ENCODE results near the gene LIFR.
A peak's percentile ranks its signal among the peaks of the same experiment; 100 is the strongest.
"Not testable (repeated sequence)": the region's sequence is repeated elsewhere in the genome, so short reads cannot be mapped to it uniquely, and the experiment has no call there.

The LIFR gene

DNA sequence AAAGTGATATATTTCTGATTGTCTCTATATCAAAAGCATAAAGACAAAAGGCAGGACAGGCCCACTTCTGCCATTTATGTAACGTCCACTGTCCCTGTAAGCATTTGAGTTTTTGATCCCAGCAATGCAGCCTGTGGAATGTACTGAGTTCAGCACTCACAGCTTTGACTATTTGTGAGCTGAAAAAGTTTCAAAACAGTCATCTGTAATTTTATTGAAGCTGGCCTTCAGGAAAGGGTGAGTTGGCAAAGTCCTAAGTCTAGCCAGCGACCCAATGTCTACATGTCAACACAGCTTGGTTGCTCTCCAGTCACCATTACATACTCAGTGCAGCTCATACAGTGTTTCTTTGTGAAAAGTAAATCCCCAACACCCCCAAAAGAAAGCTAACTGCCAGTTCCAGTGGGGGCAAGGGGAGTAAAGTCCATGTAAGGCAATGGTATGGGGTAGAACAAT, 9.7 kb downstream of the LIFR start:
- no peak for DNase-seq

DNA sequence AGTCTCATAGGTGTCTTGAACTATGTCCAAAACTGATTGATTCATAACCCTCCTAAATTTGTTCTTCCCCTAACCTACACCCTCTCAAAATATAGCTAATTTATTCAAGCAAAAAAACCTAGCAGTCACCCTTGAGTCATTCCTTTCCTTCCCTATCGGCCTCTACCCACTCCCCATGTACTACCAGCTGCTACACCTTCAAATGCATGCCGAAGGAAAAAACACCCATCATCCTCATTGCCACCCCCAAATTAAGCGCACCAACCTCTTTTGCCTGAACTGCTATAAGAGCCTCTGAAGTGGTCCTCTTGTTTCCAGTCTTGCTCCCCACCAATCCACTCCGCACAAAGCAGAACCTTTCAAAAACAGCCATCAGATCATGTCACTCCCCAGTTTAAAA, 12.6 kb downstream of the LIFR start:
- no peak for DNase-seq

DNA sequence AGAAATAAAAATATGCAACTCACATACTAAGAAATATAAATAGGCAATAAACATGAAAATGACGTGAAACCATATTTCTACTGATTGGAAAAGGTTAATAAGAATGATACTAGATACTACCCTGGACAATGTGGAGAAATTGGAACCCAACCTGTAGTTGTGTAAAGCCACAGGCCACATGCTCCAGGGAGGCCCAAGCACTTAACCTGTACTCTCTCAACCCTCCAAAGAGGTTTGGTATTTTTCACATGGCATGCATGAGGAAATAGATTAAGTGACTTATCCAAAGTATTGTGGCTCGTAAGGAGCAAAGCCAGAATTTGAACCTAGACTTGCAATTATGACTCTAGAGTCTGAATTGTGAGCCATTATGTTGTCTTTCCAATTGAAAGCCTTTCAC, 13.4 kb downstream of the LIFR start:
- no peak for DNase-seq

DNA sequence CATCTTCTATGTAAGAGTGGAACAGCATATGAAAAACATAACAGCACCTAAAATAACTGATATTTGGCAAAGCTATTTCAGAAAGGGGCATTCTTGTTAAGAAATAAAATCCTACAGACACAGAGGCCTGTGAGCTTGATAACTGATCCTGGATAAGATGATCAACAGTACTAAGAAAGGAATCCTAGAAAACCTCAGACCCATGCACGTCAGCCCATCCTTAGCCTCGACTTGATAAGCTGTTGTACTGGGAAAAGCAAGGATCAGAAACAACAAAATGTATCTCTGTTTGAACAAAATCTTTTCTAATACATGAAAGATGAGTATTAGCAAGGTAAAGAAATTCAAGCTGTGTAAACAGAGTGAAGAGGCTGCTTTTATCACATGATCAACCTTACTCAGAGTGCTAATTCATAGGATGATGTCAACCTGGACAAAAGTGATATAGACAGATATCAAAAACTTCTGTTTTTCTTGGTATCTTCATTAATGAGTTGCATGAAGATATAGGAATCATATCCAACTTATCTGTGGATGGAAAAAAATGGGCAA, 15.2 kb downstream of the LIFR start:
- DNase-seq: no peak

DNA sequence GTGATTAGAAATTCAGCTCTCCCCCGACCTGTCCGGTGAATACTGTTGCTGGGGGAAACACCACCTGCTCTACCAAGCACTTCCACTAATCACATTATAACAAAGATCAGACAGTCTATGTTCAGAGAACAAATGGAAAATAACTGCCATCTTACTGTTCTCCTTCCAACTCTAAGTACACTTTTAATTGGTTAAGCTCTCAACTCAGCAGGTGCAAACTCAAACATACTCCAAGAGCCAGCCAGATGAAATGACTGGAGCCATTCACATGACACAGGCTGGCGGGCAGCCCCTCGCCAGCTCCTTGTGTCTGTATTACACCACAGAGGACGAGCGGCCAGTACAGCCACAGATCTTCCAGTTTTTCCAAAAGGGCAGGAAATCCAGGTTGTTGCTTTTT, 16.1 kb downstream of the LIFR start:
- peak; percentile 93 for DNase-seq

DNA sequence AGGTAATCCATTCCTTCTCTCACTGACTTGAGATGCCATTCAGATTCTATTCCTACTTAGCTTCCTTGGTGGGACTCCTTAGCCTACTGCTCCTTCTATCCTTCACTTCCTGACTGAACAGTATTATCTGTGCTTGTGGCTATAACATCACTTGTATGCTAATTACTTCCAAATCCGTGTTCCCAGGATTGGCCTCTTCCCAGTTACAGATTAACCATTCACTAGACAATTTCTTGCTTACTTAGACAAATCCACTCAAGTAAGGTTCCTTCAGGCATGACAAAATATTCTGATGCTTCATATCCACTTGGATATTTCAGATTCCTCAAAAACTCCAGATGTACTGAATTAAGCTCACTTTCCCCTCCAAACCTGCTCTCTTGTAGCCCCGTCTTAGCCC, 18.3 kb downstream of the LIFR start:
- DNase-seq: no peak

DNA sequence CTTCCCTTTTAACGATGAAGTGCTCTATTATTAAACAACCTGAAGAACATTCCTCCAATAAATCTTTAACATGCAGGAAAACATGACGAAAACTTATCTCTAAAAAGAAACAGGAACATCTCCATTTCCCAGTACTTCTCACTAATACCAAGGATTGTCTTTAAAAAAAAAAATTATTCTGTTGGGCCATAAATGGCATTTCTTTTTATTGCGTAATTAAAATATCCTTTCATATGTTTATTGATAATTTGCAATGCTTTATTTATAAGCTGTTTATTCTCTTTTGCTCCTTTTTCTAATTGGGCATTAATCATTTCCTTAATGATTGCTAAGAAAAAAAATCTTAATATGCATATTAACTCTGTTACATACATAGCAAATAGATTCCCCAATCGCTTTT, 18.9 kb downstream of the LIFR start:
- no peak for DNase-seq

DNA sequence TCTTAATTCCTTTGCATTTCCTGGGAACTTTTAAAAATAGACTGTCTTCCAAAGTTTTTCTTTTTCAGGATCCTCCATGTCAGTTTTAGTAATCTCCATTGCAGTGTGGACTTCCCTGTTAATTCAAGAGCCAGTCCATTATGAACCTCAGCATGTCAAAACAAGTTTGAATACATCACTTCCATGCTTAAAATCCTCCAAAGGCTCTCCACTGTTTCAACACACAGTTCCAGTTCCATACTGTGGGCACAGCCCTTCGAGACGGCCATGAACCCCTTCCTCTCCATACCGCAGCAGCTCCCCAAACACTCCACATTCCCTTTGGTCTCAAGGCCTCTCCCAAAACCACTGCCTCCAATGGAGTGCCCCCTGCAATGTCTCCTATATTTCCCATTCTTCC, 19.5 kb downstream of the LIFR start:
- no peak for DNase-seq

DNA sequence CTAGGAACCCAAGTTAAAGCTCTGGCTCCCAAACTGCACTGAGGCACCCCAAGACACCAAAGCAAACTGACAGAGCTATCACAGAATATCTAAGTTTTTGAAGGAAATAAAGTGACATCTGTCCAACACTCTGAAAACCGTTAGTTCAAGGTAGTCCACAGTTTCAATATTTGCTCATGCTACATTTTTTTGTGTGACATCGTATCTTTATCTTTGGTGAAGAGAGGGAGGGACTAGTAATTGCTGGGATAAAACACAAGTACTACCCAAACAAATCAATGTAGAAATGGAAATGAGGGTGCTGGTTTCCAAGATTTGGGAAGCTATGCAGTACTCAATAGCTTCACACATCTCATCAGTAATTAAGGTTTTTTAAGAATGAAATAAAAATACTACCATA, 20.6 kb downstream of the LIFR start:
- DNase-seq: no peak

DNA sequence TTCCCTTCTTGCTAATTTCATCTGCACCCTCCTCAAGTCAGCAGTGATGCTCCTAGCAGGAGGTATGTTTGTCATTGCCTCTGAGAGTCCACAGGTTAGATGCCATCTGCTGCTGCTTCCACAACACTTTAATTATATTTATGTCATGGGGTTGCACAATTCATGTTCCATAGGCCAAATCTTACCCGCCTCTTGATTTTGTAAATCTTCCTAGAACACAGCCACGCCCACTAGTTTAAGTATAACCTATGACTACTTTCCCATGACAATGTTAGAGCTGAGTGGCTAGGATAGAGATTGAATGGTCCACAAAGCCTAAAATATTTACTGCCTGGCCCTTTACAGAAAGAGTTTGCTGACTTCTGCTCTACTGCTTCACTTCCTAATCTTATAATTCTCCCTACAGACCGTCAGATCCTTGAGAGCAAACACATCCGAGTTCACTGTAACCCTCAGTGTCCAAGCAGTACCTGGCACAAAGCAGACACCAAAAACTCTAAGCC, 21.1 kb downstream of the LIFR start:
- DNase-seq: no peak

DNA sequence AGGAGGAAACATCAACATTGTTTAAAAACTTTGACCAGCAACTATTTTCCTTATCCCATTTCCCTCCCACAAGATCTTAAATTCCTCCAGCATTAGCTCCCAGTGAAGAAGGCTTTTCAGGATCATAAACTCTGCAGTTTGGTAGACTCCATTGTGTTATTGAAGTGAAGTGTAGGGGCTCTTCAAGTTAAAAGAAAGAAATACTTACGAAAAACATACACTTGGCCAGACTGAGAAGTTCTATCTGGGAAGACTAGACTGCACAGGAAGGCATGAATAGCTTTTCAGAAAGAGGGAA, 22.3 kb downstream of the LIFR start:
- no peak for DNase-seq

DNA sequence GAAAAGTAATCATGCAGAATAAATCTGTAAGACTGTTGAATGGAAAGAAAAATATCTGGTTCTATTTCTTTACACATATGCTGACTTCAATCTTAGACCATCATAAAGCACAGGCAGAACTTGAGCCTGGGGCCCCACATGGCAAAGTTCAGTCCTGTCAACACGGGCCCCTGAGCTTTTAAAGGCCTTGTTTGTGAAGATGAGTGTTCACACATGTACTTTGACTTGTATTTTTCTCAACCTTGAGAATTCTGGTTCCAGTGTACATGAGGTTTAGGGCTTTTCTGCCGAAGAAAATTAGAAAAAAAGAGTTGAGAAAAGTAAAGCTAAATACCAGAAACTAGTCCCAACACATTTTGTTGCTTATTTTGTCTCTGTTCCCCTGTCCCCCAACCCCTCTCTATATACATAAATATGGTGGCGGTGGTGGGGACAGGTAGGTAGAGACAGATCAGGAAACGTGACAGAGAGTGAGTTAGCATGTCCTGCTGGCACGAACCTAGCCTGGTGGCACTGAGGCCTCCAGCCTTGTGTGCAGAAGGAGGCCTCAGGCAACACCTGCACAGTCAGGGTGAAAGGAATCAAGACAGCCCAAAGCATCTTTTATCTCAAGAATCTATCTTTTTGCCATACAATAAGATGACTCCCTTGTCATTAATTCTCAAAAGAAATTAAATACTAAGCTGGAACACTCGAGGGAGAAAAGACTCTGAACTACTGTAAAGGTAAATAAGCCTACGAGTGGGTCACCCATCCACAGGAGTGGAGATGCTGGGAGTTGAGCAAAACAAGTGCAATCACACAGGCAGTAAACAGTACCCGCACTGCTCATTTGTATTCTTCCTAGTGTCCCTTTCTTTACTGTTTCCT, 22.9 kb downstream of the LIFR start:
- DNase-seq: no peak

DNA sequence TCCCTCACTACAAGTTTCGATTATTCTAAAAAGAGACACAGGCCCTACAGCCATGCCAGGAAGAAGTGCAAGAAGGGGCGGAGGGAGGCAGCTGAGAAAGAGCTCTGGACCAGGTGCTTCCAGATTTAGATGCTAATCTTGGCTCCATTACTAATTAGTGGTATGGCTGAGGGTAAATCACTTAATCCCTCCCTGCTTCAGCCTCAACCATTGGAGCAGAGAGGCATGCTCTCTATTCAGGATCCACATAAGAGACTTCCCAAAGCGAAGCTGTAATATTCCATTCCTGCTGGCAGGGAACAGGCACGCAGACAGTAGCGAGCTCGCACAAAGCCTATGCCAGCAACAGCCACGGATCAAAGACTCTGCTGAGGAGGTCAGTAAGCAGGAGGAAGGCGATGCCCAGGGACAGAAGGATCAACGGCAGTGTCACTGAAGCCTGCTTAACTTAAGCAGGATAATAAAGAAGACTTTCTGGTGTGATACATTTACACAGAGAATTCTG, 24.2 kb downstream of the LIFR start:
- peak; percentile 53 for DNase-seq

DNA sequence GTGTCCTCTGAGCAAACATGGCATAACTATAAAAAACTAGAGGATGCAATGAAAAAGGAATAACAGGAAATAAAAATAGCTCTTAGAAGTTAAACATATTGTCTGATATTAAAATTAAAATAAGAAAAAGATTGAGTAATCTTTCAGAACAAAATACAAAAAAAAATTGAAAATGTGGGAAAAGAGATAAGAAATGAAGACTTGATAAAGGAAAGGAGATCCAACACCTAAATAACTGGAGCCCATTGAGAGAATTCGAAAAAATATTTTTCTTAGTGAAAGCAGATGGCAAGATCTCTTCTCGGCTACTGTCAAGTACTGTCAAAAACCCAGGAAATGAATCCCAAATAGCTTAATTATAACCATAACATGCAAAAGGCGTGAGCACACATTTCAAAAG, 24.9 kb downstream of the LIFR start:
- DNase-seq: no peak

DNA sequence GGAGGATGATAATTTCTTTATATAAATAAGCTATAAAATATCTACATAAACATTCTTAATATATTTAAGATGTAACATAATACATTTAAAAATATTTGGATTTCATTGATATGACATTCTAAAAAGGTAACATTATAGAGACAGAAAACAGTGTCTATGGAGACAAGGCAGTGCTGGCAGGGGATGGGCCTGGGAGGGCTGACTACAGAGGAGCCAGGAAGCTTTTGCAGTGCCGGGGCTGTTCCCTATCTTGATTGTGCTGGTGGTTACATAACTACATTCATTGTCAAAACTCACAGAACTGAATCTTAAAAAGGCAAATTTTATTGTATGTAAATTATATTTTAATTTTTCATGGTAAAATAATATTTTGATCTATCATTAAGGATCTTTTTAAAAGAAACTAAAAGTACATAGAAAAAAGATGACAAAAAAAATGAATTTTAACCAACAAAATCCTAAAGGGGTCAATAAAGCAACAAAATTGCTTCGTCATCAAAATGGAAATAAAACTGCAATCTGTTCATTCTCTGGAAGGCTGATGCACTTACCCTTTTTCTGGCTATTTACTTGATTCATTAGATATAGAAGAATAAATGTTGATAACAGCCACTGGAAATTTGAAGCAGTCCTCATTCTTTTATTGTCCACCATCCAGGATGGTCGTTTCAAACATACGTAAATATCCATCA, 26.3 kb downstream of the LIFR start:
- no peak for DNase-seq

DNA sequence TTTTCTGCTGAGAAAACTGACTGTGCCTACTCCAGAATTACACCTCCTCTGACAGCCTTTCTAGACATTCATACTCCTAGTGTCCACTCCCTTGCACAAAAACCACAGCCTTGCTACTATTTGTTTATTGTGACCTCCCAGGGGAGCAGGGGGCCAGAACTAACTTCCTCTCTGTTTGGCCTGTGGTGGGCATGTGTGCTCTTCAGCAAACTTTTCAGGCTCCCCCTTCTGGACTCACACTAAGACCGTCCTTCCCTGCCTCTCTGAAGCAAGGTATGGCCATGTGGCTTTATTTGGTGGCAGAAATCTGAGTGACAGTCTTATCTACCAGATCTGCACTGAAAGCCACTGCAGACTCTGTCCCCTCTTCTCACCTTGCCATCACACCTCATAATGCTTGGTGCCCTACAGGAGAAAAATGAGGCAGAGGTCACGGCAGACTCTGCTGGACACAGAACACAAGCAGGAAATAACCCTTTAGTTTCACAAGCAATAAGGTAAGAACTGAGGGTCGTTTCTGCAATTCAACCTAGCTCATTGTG, 28.2 kb downstream of the LIFR start:
- no peak for DNase-seq

DNA sequence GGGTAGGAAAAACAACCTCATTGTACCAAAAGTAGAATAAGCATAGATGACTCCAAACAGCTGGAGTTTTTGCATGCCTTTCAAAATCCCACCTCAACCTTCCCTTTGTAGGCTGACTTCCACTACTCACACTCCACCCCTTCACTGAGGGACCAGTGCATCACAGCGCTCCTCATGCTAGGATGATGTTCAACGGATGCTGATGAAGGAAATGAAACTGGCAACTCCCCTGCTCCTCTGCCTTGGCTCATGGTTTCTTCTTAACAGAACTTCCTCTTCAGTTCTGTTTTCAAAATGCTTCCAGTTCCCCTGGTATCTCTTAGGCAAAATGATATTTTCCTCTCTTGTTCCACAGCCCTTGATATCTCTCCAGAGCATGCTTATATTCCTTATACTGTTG, 29.0 kb downstream of the LIFR start:
- no peak for DNase-seq

DNA sequence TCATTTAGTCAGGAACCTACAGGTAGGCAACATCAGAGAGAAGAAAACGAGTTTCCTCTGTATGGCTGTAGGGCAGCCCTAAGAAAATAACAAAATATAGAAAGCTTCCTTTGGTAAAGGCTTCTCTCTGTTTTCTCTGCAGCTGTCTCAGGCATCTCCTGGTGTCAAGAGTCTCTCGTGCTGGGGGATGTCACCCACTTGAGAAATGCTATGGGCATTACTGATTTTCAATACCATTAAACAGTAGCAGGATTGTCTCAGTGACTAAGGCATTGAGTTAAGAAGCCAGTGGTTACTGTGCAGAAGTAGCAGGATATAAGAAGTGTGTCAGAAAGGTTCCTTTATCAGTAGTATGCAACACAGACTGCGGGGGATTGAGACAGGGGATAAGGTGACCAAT, 32.4 kb downstream of the LIFR start:
- no peak for DNase-seq

DNA sequence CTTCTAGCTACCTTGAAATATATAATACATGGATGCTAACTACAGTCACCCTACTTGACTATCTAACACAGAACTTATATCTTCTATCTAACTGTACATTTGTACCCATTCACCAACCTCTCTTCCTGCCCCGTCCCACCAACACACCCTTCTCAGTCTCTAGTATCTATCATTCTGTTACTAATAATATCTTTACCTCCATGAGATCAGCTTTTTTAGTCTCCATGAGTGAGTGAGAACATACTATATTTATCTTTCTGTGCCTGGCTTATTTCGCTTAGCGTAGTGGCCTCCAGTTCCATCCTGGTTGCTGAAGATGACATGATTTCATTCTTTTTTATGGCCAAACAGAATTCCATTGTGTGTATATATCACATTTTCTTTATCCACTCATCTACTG, 37.0 kb downstream of the LIFR start:
- no peak for DNase-seq

DNA sequence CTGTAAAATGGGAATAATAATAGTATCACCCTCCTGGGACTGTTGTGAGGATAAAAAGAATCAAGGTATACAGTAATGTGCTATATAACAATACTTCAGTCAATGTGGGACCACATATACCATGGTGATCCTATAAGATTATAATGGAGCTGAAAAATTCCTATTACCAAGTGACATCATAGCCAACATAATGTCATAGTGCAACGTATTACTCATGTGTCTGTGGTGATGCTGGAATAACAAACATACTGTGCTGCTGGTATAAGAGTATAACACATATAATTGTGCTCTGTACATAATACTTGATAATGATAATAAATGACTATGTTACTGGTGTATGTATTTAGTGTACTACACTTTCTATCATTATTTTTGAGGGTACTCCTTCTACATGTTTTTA, 38.1 kb downstream of the LIFR start:
- no peak for DNase-seq

DNA sequence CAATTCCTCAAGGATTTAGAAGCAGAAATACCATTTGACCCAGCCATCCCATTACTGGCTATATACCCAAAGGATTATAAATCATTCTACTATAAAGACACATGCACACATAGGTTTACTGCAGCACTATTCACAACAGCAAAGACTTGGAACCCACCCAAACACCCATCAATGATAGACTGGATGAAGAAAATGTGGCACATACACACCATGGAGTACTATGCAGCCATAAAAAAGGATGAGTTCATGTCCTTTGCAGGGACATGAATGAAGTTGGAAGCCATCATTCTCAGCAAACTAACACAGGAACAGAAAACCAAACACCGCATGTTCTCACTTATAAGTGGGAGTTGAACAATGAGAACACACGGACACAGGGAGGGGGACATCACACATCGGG, 39.8 kb downstream of the LIFR start:
- DNase-seq: not testable (repeated sequence)

DNA sequence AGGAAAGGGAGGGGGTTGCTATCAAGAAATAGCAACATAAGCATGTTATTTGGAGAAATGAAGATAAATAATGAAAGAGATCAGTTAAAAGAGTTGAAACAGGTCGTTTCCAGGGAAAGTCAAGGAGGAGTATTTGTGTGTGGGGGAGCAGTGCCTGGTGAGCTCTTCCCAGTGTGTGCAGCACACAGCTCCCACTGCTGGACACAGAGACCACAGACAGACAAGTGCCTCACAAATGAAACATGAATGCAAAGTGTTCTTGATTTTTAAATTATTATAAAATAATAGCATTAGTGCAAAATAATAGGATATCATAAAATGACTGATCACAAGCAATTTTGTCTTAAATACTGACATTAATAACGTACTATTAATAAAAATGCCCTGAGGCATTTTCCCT, 40.8 kb downstream of the LIFR start:
- no peak for DNase-seq

DNA sequence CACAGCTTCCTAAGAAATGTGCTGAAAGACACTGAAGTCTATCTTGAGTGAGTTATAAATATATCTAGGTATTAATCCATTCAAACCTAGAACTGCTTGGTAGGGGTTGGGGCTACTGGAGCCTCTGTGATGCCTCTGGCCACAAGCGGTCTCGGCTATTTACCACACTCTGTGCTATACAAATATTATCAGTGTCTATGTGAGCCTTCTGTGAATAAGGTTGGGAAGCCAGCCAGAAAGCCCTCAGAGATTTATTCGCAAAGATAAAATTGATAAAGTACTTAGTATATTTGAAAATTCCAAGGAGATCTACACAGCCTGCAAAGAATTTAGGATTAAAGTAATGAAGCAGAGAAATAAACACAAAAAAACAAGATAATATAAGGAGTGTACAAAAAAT, 41.4 kb downstream of the LIFR start:
- no peak for DNase-seq

DNA sequence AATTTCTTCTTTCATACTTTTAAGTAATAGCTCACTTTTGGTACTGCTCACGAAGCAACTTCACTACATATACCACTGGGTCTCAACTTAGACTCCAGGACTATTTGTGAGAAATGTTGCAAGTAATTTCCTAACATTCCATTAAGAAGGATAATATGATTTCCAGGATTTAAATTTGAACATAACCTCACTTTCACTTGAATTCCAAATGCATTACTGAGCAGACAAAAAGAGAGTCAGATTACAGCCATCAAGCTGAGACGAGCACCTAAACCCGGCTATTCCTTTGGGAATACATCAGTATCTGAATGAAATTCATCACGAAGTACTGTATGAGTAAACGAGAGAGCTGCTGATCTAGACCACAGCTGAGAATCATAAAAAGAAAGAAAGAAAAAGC, 47.3 kb downstream of the LIFR start:
- no peak for DNase-seq

Data from NCI-H2107 (cell line).